SK-N-SH treated with all-trans-retinoic acid at 6 μM for 48 hours (cell line): ENCODE measurements around the gene PRMT7.

ENCODE experiments used
- ATAC-seq: fragments of 200-7000 bp; cut with Tn5 transposase; 3 replicates; pipeline ENCODE4 v1.9.1; 2020; ENCODE audit warnings: mild to moderate bottlenecking, moderate library complexity
- ARNTL ChIP-seq: fragments of 450-650 bp; formaldehyde crosslinking; IDR thresholded peaks from 2 replicates; pipeline ENCODE4 v1.5.0; 2020; ENCODE audit warnings: low read depth, mild to moderate bottlenecking, moderate library complexity, borderline replicate concordance
- BACH2 ChIP-seq: fragments of 250-450 bp; sonication (Bioruptor Pico); IDR thresholded peaks from 2 replicates; pipeline ENCODE4 v1.9.0; 2021; ENCODE audit warnings: mild to moderate bottlenecking, borderline replicate concordance
- CSDC2 ChIP-seq: fragments of 250-450 bp; sonication (Bioruptor Pico); IDR thresholded peaks from 2 replicates; pipeline ENCODE4 v1.5.0; 2020; ENCODE audit warnings: mild to moderate bottlenecking, moderate library complexity
- ESRRG ChIP-seq: fragments of 250-450 bp; sonication (Bioruptor Pico); IDR thresholded peaks from 2 replicates; pipeline ENCODE4 v1.6.1; 2021; ENCODE audit warnings: mild to moderate bottlenecking
- GLIS3 ChIP-seq: fragments of 250-450 bp; sonication (Bioruptor Pico); IDR thresholded peaks from 2 replicates; pipeline ENCODE4 v1.5.0; 2020; ENCODE audit warnings: mild to moderate bottlenecking, moderate library complexity
- ISL1 ChIP-seq: fragments of 250-450 bp; sonication (Bioruptor Pico); IDR thresholded peaks from 2 replicates; pipeline ENCODE4 v2.1.2; 2022; ENCODE audit warnings: mild to moderate bottlenecking, moderate library complexity
- OSR1 ChIP-seq: fragments of 250-450 bp; sonication (Bioruptor Pico); IDR thresholded peaks from 2 replicates; pipeline ENCODE4 v1.8.0; 2022; ENCODE audit warnings: moderate library complexity, mild to moderate bottlenecking, inconsistent platforms
- PPARA ChIP-seq: fragments of 250-450 bp; sonication (Bioruptor Pico); IDR thresholded peaks from 2 replicates; pipeline ENCODE4 v1.5.0; 2020; ENCODE audit warnings: mild to moderate bottlenecking, borderline replicate concordance
- RARB ChIP-seq: fragments of 250-450 bp; sonication (Bioruptor Pico); IDR thresholded peaks from 2 replicates; pipeline ENCODE4 v1.8.0; 2021; ENCODE audit warnings: mild to moderate bottlenecking, moderate library complexity
- TCF4 ChIP-seq: fragments of 250-450 bp; sonication (Bioruptor Pico); IDR thresholded peaks from 2 replicates; pipeline ENCODE4 v1.8.0; 2021; ENCODE audit warnings: mild to moderate bottlenecking, moderate library complexity, borderline replicate concordance
- TOX ChIP-seq: fragments of 250-450 bp; sonication (Bioruptor Pico); IDR thresholded peaks from 2 replicates; pipeline ENCODE4 v1.8.0; 2021; ENCODE audit warnings: mild to moderate bottlenecking, moderate library complexity, borderline replicate concordance
- ZC3H10 ChIP-seq: fragments of 250-450 bp; sonication (Bioruptor Pico); IDR thresholded peaks from 2 replicates; pipeline ENCODE4 v1.5.1; 2021; ENCODE audit warnings: mild to moderate bottlenecking, moderate library complexity
- ZFP3 ChIP-seq: fragments of 250-450 bp; sonication (Bioruptor Pico); IDR thresholded peaks from 2 replicates; pipeline ENCODE4 v1.5.0; 2020; ENCODE audit warnings: mild to moderate bottlenecking, moderate library complexity
- ZNF565 ChIP-seq: fragments of 450-650 bp; formaldehyde crosslinking; conservative IDR thresholded peaks from 2 replicates; pipeline ENCODE4 v1.5.0; 2020; ENCODE audit warnings: low read depth, mild to moderate bottlenecking, moderate library complexity
- ZNF70 ChIP-seq: fragments of 450-650 bp; formaldehyde crosslinking; IDR thresholded peaks from 2 replicates; pipeline ENCODE4 v1.5.0; 2020; ENCODE audit warnings: mild to moderate bottlenecking, moderate library complexity
- ZNF8 ChIP-seq: fragments of 450-650 bp; formaldehyde crosslinking; IDR thresholded peaks from 2 replicates; pipeline ENCODE4 v1.5.0; 2020; ENCODE audit warnings: mild to moderate bottlenecking, moderate library complexity
- TF ChIP-seq, protein P1 (sequence below): fragments of 250-450 bp; sonication (Bioruptor Pico); IDR thresholded peaks from 2 replicates; pipeline ENCODE4 v1.5.1; 2021; ENCODE audit warnings: mild to moderate bottlenecking, moderate library complexity
- TF ChIP-seq, protein P2 (sequence below): fragments of 250-450 bp; sonication (Bioruptor Pico); IDR thresholded peaks from 2 replicates; pipeline ENCODE4 v1.8.0; 2020; ENCODE audit warnings: mild to moderate bottlenecking, moderate library complexity, borderline replicate concordance
- TF ChIP-seq, protein P3 (sequence below): fragments of 250-450 bp; sonication (Bioruptor Pico); IDR thresholded peaks from 2 replicates; pipeline ENCODE4 v1.5.0; 2020; ENCODE audit warnings: mild to moderate bottlenecking, moderate library complexity
- TF ChIP-seq, protein P4 (sequence below): fragments of 250-450 bp; sonication (Bioruptor Pico); IDR thresholded peaks from 2 replicates; pipeline ENCODE4 v1.5.1; 2020; ENCODE audit warnings: low read depth, mild to moderate bottlenecking, moderate library complexity

PRMT7 gene

DNA sequence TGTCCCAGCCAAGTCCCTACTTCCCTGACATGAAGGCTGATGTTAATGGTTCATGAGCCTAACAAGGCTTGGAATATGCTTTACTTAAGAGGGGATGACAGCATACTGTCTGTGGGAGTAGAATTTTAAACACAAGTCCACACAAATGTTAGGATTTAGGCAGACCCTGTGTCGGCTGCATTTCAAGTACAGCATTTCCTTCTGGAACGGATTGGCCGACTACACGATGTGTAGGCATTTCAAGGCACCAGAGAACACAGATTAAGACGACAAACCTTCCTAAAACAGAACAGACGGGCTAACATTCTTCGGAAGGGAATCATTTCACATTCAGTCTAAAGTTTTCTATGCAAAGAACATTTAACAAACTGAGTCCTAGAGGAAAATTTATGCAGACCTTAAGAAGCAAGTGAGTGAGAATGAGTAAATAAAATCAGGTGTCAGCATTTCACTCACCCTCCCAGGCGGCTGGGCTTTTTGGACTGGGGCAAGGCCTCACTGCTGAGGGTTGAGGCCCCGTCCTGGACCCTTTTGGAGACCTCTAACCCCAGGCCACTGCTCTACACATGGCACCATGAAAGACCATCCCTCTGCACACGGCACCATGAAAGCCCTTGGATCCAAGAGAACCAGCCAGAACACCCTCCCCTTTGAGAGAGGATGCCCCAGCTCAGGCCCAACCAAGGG is 70.0 kb downstream of the PRMT7 start:
- TF ChIP-seq OSR1 (CRISPR knock-in tag): no peak
- TF ChIP-seq CSDC2 (CRISPR knock-in tag): no peak
- TF ChIP-seq TOX (CRISPR knock-in tag): no peak
- no peak for TF ChIP-seq ZNF70 (CRISPR knock-in tag)
- no peak for TF ChIP-seq ZNF565 (CRISPR knock-in tag)
- TF ChIP-seq, protein P1, sequence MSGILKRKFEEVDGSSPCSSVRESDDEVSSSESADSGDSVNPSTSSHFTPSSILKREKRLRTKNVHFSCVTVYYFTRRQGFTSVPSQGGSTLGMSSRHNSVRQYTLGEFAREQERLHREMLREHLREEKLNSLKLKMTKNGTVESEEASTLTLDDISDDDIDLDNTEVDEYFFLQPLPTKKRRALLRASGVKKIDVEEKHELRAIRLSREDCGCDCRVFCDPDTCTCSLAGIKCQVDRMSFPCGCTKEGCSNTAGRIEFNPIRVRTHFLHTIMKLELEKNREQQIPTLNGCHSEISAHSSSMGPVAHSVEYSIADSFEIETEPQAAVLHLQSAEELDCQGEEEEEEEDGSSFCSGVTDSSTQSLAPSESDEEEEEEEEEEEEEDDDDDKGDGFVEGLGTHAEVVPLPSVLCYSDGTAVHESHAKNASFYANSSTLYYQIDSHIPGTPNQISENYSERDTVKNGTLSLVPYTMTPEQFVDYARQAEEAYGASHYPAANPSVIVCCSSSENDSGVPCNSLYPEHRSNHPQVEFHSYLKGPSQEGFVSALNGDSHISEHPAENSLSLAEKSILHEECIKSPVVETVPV (CRISPR knock-in tag): no peak
- no peak for TF ChIP-seq ZC3H10 (CRISPR knock-in tag)
- TF ChIP-seq ZFP3 (CRISPR knock-in tag): no peak
- no peak for TF ChIP-seq RARB (CRISPR knock-in tag)
- TF ChIP-seq PPARA (CRISPR knock-in tag): no peak
- TF ChIP-seq, protein P2, sequence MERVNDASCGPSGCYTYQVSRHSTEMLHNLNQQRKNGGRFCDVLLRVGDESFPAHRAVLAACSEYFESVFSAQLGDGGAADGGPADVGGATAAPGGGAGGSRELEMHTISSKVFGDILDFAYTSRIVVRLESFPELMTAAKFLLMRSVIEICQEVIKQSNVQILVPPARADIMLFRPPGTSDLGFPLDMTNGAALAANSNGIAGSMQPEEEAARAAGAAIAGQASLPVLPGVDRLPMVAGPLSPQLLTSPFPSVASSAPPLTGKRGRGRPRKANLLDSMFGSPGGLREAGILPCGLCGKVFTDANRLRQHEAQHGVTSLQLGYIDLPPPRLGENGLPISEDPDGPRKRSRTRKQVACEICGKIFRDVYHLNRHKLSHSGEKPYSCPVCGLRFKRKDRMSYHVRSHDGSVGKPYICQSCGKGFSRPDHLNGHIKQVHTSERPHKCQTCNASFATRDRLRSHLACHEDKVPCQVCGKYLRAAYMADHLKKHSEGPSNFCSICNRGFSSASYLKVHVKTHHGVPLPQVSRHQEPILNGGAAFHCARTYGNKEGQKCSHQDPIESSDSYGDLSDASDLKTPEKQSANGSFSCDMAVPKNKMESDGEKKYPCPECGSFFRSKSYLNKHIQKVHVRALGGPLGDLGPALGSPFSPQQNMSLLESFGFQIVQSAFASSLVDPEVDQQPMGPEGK: no peak
- ATAC-seq: no peak

DNA sequence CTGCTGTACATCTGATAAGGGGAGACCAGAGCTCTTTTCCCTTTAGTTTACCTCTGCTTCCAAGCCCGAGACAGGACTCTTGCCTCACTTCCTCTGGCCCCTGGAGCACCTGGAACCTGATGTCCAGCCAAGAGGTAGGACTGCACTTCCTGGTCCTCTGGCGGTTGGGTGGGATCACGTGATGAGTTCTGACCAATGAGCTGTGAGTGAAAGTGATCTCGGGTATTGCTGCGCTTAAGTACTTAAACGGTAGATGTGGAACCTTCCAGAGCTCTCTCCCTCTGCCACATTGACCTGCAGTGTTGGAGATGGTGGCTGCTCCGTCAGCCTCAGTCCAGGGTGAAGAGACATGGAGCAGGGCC is 70.5 kb downstream of the PRMT7 start:
- ATAC-seq: no peak
- TF ChIP-seq ISL1 (CRISPR knock-in tag) (no peak), ZNF565 (CRISPR knock-in tag) (no peak), OSR1 (CRISPR knock-in tag) (no peak), RARB (CRISPR knock-in tag) (no peak), ESRRG (CRISPR knock-in tag) (no peak), ZFP3 (CRISPR knock-in tag) (no peak), GLIS3 (CRISPR knock-in tag) (no peak), ZC3H10 (CRISPR knock-in tag) (no peak), PPARA (CRISPR knock-in tag) (no peak)
- TF ChIP-seq, protein P1 (CRISPR knock-in tag): no peak
- TF ChIP-seq, protein P2: no peak

DNA sequence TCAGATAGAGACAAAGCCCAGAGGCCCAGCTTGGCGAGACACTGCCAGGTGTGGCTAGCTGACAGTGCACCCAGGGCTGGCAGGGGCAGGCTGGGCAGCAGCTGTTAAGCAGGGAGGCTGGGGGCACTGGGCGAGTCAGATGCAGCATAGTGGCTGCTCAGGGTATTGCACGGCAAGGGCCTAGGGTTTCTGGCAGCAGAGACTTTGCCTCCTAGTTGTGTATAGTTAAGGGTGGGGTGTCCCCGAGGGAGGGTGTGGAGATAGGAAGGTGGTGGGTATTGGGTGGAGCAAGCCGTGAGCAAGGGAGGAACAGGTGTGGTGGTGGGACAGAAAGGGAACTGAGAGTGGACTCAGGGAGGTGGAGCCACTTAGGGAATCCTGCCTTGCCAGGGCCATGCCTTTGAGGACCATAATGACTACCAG is 71.5 kb downstream of the PRMT7 start:
- peak; percentile 55 for ATAC-seq
- TF ChIP-seq ARNTL (CRISPR knock-in tag) (no peak), TCF4 (CRISPR knock-in tag) (no peak), RARB (CRISPR knock-in tag) (no peak), OSR1 (CRISPR knock-in tag) (no peak)
- TF ChIP-seq, protein P1 (CRISPR knock-in tag): no peak
- TF ChIP-seq, all 23 proteins: peak for 0

DNA sequence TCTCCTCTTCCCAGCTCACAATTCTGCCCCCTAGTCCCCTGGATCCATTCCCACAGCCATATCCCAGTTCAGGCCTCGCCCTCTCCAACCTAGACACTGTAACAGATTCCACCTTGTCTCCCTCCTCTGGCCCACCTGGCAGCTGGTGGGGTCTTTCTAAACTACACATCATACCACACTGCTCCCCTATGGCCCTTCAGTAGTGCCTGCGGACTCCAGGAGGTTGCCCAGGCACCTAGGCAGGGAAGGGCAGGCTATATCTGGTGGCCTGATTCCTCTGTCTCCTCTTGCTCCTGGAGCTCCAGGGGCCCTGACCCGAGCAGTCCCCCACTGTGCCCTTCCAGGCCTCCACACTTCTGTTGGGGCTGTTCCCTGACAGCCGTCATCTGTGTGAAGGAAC is 73.0 kb downstream of the PRMT7 start:
- TF ChIP-seq BACH2 (CRISPR knock-in tag): no peak
- TF ChIP-seq TOX (CRISPR knock-in tag): no peak
- no peak for TF ChIP-seq GLIS3 (CRISPR knock-in tag)
- TF ChIP-seq, protein P3, sequence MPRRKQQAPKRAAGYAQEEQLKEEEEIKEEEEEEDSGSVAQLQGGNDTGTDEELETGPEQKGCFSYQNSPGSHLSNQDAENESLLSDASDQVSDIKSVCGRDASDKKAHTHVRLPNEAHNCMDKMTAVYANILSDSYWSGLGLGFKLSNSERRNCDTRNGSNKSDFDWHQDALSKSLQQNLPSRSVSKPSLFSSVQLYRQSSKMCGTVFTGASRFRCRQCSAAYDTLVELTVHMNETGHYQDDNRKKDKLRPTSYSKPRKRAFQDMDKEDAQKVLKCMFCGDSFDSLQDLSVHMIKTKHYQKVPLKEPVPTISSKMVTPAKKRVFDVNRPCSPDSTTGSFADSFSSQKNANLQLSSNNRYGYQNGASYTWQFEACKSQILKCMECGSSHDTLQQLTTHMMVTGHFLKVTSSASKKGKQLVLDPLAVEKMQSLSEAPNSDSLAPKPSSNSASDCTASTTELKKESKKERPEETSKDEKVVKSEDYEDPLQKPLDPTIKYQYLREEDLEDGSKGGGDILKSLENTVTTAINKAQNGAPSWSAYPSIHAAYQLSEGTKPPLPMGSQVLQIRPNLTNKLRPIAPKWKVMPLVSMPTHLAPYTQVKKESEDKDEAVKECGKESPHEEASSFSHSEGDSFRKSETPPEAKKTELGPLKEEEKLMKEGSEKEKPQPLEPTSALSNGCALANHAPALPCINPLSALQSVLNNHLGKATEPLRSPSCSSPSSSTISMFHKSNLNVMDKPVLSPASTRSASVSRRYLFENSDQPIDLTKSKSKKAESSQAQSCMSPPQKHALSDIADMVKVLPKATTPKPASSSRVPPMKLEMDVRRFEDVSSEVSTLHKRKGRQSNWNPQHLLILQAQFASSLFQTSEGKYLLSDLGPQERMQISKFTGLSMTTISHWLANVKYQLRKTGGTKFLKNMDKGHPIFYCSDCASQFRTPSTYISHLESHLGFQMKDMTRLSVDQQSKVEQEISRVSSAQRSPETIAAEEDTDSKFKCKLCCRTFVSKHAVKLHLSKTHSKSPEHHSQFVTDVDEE: no peak
- TF ChIP-seq, protein P4, sequence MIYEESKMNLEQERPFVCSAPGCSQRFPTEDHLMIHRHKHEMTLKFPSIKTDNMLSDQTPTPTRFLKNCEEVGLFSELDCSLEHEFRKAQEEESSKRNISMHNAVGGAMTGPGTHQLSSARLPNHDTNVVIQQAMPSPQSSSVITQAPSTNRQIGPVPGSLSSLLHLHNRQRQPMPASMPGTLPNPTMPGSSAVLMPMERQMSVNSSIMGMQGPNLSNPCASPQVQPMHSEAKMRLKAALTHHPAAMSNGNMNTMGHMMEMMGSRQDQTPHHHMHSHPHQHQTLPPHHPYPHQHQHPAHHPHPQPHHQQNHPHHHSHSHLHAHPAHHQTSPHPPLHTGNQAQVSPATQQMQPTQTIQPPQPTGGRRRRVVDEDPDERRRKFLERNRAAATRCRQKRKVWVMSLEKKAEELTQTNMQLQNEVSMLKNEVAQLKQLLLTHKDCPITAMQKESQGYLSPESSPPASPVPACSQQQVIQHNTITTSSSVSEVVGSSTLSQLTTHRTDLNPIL: no peak
- no peak for TF ChIP-seq ZNF8 (CRISPR knock-in tag)
- no peak for ATAC-seq
